T-helper 1 cell treated with Interleukin-12 subunit alpha and Interleukin-12 subunit beta and Interleukin-4 antibody, amounts not matched to agents 30 ng/mL and 1 ng/mL, for 36 hours (primary cell): ENCODE measurements around the gene KCNH8. TPM values are rescaled to one million over a fixed set of nuclear protein-coding genes. Genes with fewer than 3 reads are reported as not detected.
"Not testable (repeated sequence)": the region's sequence is repeated elsewhere in the genome, so short reads cannot be mapped to it uniquely, and the experiment has no call there.

ENCODE experiments used
- intact Hi-C: fragments of 100-400 bp; cut with micrococcal nuclease; formaldehyde crosslinking; loops from one replicate; pipeline ENCODE4 v1.15.1; 2024
- total RNA-seq: library from RNA; stranded (reverse); gene quantifications from 2 replicates; pipeline ENCODE4 v1.2.3, GENCODE V29; 2022

Gene KCNH8
- not detected in 2 replicates for total RNA-seq

- intact Hi-C loops = loop anchor here (2.0 to 10.0 kb wide), 3 partner anchors 703 to 1039 kb away; partner anchors contain the start of genes RAB5A and SGO1
Measured at GRCh38 chr3:19147905-19148767, at the start of gene KCNH8. TSS of gene KCNH8 (plus strand) at chr3:19148510. CDS start at chr3:19148720, 210 bp downstream.

GRCh38 chr3:19102654-19103290, 45.5 kb upstream of the KCNH8 start:
- intact Hi-C loops = not testable (repeated sequence)

- intact Hi-C loops = no loop called here
Measured at GRCh38 chr3:19103510-19103909, 44.8 kb upstream of the KCNH8 start.

- intact Hi-C loops = no loop called here
Measured at GRCh38 chr3:19104459-19104858, 43.9 kb upstream of the KCNH8 start.

- intact Hi-C loops = no loop called here
Measured at GRCh38 chr3:19105826-19106225, 42.5 kb upstream of the KCNH8 start.

GRCh38 chr3:19106307-19106706, 42.0 kb upstream of the KCNH8 start:
- intact Hi-C loops = no loop called here

- intact Hi-C loops = no loop called here
Measured at GRCh38 chr3:19107719-19108118, 40.6 kb upstream of the KCNH8 start.

GRCh38 chr3:19110335-19110895, 37.9 kb upstream of the KCNH8 start:
- intact Hi-C loops = no loop called here

GRCh38 chr3:19114461-19114860, 33.8 kb upstream of the KCNH8 start:
- intact Hi-C loops = no loop called here

- intact Hi-C loops = no loop called here
Measured at GRCh38 chr3:19116239-19116638, 32.1 kb upstream of the KCNH8 start.

- intact Hi-C loops = no loop called here
Measured at GRCh38 chr3:19124752-19125151, 23.6 kb upstream of the KCNH8 start.

- intact Hi-C loops = loop anchor here (10.0 kb wide), 1 partner anchor 695 kb away; no protein-coding TSS in a partner anchor
Measured at GRCh38 chr3:19139863-19140262, 8.4 kb upstream of the KCNH8 start.

- intact Hi-C loops = loop anchor here (2.0 to 10.0 kb wide), 3 partner anchors 702 to 1040 kb away; partner anchors contain the start of genes RAB5A and SGO1
Measured at GRCh38 chr3:19146685-19147650, 1.3 kb upstream of the KCNH8 start.

GRCh38 chr3:19148768-19149091, 420 bp downstream of the KCNH8 start:
- intact Hi-C loops = loop anchor here (5.0 to 10.0 kb wide), 2 partner anchors 704 to 799 kb away; partner anchors contain the start of gene RAB5A

GRCh38 chr3:19149368-19149767, 1.1 kb downstream of the KCNH8 start:
- intact Hi-C loops = loop anchor here (5.0 to 10.0 kb wide), 2 partner anchors 705 to 798 kb away; partner anchors contain the start of gene RAB5A

GRCh38 chr3:19151171-19151570, 2.9 kb downstream of the KCNH8 start:
- intact Hi-C loops = no loop called here

GRCh38 chr3:19154693-19155250, 6.5 kb downstream of the KCNH8 start:
- intact Hi-C loops = no loop called here

GRCh38 chr3:19155375-19155774, 7.1 kb downstream of the KCNH8 start:
- intact Hi-C loops = no loop called here

- intact Hi-C loops = no loop called here
Measured at GRCh38 chr3:19159966-19160635, 11.8 kb downstream of the KCNH8 start.

- intact Hi-C loops = no loop called here
Measured at GRCh38 chr3:19165654-19166053, 17.3 kb downstream of the KCNH8 start.
